Stimulated activated CD8-positive, alpha-beta memory T cell treated with anti-CD3 and anti-CD28 coated beads, Interleukin-15, amount 100 ng/mL, for 24 hours (primary cell): ENCODE measurements around the gene INSL3.
A peak's percentile ranks its signal among the peaks of the same experiment; 100 is the strongest.

Experiments
- DNase-seq: peaks from one replicate; pipeline ENCODE4 v3.0.0-alpha.2; 2020; ENCODE audit warnings: low read depth

Gene INSL3

DNA sequence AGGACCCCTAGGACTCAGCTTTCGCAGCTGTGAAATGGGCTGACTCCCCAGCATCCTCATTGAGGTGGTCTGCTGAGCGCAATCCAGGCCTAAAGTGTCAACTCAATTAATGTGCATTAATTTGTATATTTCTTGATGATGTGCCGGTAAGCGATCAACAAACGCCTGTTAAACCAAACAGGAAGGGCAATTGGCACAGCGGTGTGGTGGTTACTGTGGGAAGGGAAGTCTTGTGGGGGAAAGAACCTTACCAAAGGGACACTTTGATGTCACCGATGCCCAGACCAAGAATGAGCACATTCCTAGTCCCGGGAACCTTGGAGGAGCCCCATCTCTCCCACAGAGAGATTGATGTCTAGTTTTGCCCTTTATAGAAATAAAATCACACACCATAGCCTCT is 24.8 kb upstream of the INSL3 start:
- no peak for DNase-seq

DNA sequence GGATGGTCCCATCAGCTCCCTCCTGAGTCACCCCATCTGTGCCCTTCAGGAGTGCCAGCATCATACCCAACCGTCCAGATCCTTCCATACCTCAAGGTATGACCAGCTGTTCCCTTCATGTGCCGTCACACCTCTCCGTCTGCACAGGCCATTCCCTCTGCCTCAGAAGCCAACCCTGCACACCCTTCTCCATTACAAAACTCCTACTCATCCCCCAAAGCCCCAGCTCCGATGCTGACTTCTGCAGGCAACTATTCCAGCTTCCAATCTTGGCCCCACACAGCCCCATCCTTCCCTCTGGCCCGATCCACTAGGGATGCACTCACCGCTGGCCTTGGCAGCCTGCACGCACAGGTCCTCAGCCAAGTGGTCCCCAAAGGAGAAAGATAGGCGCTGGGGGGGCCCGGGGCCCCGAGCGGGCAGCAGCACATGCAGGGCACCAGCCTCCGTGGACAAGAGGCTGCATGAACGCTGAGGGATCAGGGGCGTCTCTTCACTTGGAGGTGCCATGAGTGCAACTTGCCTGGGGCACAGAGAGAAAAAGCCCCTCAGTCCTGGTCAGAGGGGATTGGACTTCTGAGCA is 22.7 kb upstream of the INSL3 start:
- no peak for DNase-seq

- DNase-seq: no peak
These were observed 22.0 kb upstream of the INSL3 start for GRCh38 chr19:17843292-17843827.

- no peak for DNase-seq
These were observed 21.5 kb upstream of the INSL3 start for GRCh38 chr19:17842663-17843291.

DNA sequence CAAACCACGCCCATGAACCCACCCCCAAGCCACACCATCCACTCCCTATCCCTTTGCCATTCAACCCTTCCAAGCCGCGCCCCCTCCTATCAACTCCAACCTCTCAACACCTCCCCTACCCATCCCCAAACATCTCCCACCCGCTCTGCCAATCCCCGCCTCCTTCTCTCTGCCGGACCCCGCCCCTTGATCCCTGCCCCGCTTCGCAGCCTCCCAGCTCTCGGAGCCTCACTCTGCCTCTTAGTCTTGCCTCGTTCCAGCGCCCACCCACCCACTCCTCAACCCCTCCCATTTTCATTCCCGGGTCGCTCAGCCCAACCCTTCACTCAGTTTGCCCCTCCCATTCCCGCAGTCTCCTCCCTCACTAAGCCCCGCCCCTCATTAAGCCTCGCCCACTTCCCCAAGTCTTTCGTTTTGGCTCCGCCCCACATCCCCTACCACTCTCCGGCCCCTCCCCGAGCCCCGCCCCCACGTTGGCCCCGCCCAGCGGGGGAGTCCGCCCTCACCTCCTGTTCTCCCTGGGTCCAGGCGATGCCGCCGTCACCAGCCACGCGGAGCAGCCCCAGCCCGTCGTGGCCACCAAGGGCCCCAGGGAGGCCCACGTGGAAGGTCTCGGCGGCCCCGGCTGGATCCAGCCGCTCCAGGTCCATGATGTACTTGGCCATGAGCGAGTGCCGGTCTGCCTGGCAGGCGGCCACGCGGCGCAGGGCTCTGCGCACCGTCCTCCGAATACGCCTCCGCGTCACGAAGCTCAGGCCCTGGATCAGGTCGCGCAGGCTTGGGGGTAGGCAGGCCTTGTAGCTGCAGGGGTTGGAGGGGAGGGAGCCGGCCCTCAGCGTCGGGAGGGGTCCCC is 20.7 kb upstream of the INSL3 start:
- no peak for DNase-seq

DNA sequence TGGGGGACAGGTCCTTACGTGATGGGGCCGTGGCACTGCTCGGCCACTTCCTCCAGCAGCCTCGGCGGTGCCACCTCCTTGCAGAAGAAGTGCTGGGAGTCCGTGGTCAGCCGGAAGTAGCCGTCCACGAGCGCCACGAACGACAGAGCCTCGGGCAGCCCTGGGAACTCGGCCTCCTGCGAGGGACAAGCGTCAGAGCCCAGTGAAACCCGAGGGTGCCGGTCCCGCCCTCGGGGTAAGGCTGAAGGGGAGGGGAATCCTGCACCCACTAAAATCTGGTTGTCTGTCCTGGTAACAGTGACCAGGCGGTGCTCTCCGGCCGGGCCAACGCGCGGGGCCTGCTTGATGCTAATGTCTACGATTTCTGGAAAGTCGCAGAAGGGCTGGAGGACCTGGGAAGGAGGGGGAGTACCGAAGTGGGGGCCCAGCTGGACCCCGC is 20.1 kb upstream of the INSL3 start:
- DNase-seq: no peak

DNA sequence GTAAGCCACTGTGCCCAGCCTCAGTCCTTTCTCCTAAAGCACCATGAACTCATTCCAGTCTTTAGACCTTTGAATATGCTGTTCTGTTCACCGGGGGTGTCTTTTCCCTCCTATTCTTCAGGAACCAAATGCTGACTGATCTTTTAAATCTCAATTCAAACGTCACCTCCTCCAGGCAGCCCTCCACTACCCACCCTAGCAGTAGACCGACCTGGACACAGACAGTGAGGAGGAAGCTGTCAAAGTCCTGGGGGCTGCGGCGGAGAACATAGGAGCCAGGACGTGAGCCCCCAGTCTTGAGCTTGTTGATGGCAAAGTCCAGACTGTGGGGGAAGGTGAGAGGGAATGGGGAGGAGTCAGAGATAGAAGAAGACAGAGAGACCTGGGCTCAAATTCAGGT is 18.7 kb upstream of the INSL3 start:
- DNase-seq: no peak

DNA sequence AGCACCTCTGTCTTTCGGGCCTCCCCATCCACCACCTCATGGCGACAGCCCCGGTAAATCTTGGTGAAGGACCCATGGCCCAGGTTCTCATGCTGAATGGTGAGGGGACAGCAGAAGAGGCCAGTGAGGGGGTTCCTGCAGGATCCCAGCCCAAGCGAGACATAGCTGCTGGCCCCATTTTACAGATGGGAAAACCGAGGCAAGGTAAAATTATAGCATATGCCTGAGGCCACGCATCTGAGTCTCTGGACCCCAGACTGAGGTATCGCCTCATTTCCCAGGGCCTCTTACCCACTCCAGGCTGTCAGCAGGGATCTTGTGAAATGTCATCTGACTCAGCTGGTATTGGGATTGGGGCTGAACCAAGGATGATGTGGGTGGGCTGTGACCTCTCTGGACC is 16.7 kb upstream of the INSL3 start:
- no peak for DNase-seq

GRCh38 chr19:17836530-17836929 is 15.2 kb upstream of the INSL3 start:
- DNase-seq: no peak

- DNase-seq: no peak
These were observed 14.1 kb upstream of the INSL3 start for GRCh38 chr19:17835182-17836006.

DNA sequence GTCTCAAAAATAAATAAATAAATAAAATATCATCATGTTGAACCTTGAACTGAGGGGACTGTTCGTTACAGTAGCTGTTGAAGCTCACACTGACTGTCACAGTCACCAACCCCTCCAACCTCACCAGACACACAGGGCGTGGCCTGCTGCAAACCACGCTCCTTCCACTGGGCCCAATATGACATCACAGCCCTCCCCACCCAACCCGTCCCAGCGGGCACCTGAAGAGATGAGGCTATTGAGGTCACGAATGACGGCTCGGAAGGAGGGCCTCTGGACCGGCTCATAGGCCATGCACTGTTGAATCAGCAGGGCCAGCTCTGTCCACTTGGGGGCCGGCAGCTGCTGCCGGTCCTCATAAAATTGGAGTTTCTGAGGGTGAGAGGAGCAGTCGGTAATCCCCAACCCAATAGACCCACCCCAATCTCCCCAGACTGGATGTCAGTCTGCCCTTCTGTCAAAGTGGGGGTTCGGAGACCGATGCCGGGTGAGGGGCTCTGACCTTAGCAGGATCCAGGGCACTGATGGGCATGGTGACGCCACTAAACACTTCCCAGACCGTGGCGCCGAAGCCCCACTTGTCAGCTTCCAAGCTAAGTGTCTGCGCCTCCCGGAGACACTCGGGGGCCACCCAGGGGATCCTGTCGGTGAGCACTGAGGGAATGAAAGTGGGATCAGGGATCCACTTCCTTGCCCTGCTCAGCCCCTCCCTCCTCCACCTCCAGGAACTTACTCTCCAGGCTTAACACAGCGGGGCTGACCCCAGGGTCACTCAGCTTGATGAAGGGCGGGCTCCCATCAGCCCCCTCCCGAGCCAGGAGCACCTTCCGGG is 13.2 kb upstream of the INSL3 start:
- no peak for DNase-seq

GRCh38 chr19:17832443-17833208 is 11.3 kb upstream of the INSL3 start:
- DNase-seq: no peak

GRCh38 chr19:17831419-17831888 is 10.1 kb upstream of the INSL3 start:
- DNase-seq: no peak

DNA sequence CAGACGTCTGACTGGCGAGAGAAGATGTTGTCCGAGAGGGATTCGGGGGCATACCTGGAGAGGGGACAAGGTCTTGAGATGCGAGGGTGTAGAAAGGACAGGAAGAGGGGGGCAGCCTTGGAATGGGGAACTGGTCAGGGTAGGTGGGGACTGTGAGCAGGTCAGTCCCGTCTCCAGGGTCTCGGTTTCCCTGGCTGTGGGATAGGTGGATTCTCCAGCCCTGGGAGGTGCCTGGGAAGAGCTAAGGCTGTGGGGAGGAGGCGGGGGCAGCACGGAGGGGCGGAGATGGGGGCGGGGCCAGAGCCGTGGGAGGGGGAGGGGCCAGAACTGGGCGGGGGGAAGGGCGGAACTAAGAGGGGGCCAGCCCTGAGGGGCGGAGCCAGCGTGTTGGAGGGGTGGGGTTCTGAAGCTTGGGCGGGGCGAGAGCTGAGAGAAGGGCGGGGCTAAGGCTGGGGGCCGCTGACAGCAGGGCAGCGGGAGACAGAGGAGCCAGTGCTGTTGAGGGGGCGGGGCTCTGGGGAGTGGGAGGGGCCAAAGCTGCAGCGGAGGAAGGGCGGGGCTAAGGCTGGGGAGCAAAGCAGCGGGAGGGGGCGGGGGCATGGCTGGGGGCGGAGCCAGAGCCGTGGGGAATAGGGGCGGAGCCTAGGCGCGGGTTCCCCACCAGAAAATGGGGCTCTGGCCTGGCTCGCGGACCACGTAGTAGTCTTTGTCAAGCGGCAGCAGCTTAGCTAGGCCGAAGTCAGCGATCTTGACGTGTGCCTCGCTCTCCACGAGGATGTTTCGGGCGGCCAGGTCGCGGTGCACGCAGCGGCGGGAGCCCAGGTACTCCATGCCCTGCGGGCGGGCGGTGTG is 9.5 kb upstream of the INSL3 start:
- DNase-seq: peak; percentile 24

GRCh38 chr19:17829855-17830566 is 8.7 kb upstream of the INSL3 start:
- no peak for DNase-seq

- no peak for DNase-seq
These were observed 5.3 kb upstream of the INSL3 start for GRCh38 chr19:17826508-17827056.

DNA sequence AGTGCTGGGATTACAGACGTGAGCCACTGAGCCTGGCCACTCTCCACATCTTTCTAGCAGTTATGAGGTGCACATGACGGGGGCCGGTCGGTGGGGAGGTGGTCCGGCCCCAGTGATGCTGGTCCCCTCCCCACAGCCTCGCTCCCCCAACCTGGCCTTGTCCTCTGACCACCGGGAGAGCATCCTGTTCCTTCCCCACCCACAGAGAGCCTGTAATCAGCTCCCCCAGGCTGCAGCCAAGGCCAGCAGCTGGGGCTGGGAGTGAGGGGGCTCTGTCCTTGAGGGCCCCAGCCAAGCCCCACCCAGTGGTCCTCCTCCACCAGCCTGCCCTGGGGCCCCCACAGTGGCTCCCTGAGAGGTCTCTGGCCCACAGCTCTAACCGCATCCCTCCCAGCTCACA is 3.0 kb upstream of the INSL3 start:
- no peak for DNase-seq

- no peak for DNase-seq
These were observed 3.5 kb downstream of the INSL3 start for GRCh38 chr19:17817668-17818363.
